Panc1 (cell line): ENCODE data around the gene CDCP1.

Experiments
- POLR2AphosphoS5 ChIP-seq: IDR thresholded peaks from 2 replicates; pipeline ENCODE4 v1.6.1; 2012; ENCODE audit warnings: mild to moderate bottlenecking, low read depth, low read length, moderate library complexity
- TF ChIP-seq, protein P1 (sequence below), 2 experiments: IDR thresholded peaks; 2 replicates each; pipeline ENCODE4 v1.6.1; 2011 to 2012; ENCODE audit warnings: low read depth in 2 of 2, control low read depth in 1 of 2, low read length in 1 of 2, mild to moderate bottlenecking in 1 of 2, moderate library complexity in 1 of 2; ENCODE audit not compliant: insufficient read depth in 1 of 2
- TF ChIP-seq, protein P2 (sequence below): fragments of 450-650 bp; IDR thresholded peaks from 2 replicates; pipeline ENCODE4 v1.5.1; 2017; ENCODE audit warnings: mild to moderate bottlenecking

DNA sequence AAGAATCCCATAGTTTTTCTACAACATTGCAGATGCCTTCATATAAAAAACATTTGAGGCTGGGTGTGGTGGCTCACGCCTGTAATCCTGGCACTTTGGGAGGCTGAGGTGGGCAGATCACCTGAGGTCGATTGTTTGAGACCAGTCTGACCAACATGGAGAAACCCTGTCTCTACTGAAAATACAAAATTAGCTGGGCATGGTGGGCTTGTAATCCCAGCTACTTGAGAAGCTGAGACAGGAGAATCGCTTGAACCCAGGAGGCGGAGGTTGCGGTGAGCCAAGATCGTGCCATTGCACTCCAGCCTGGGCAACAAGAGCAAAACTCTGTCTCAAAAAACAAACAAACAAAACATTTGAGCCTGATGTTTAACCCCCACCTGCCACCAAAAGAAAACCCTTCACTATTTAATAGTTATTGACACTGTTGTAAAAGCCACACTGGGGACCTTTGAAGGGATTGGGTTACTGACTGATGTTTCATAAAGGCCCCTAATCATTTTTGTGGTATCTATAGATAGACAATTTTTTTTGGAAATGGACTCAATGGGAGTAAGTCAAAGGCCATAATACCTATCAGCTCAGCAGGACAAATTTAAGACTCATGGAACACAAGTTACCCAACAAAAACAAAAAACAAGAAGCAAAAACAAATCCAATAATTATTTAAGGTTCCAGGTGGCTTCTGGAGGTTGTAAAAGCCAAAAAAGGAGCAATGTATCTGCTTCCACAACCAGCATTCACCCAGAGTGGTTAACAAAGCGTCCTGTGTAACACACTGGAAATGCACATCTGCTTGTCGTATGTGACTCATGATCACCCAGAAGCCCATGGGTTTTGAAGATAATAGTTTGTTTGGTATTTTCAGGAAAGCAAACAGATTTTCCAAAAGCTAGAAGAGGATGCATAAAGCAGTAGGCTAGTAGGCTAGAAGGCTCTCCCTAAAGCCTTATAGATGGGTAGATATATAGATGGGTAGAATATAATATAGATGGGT, 41.2 kb downstream of the CDCP1 start:
- TF ChIP-seq POLR2AphosphoS5, result no peak
- TF ChIP-seq, protein P1, sequence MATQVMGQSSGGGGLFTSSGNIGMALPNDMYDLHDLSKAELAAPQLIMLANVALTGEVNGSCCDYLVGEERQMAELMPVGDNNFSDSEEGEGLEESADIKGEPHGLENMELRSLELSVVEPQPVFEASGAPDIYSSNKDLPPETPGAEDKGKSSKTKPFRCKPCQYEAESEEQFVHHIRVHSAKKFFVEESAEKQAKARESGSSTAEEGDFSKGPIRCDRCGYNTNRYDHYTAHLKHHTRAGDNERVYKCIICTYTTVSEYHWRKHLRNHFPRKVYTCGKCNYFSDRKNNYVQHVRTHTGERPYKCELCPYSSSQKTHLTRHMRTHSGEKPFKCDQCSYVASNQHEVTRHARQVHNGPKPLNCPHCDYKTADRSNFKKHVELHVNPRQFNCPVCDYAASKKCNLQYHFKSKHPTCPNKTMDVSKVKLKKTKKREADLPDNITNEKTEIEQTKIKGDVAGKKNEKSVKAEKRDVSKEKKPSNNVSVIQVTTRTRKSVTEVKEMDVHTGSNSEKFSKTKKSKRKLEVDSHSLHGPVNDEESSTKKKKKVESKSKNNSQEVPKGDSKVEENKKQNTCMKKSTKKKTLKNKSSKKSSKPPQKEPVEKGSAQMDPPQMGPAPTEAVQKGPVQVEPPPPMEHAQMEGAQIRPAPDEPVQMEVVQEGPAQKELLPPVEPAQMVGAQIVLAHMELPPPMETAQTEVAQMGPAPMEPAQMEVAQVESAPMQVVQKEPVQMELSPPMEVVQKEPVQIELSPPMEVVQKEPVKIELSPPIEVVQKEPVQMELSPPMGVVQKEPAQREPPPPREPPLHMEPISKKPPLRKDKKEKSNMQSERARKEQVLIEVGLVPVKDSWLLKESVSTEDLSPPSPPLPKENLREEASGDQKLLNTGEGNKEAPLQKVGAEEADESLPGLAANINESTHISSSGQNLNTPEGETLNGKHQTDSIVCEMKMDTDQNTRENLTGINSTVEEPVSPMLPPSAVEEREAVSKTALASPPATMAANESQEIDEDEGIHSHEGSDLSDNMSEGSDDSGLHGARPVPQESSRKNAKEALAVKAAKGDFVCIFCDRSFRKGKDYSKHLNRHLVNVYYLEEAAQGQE (IDR thresholded peaks at IDR 0.05; ENCODE audit: insufficient read depth in 1 of 2, low read depth in 2 of 2, low read length in 1 of 2), result no peak
- TF ChIP-seq, protein P2, sequence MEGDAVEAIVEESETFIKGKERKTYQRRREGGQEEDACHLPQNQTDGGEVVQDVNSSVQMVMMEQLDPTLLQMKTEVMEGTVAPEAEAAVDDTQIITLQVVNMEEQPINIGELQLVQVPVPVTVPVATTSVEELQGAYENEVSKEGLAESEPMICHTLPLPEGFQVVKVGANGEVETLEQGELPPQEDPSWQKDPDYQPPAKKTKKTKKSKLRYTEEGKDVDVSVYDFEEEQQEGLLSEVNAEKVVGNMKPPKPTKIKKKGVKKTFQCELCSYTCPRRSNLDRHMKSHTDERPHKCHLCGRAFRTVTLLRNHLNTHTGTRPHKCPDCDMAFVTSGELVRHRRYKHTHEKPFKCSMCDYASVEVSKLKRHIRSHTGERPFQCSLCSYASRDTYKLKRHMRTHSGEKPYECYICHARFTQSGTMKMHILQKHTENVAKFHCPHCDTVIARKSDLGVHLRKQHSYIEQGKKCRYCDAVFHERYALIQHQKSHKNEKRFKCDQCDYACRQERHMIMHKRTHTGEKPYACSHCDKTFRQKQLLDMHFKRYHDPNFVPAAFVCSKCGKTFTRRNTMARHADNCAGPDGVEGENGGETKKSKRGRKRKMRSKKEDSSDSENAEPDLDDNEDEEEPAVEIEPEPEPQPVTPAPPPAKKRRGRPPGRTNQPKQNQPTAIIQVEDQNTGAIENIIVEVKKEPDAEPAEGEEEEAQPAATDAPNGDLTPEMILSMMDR, result no peak
